Subcutaneous adipose tissue (tissue), 4 donors: ENCODE measurements around the gene SNX21. TPM values are rescaled to one million over a fixed set of nuclear protein-coding genes. Genes with fewer than 3 reads are reported as not detected.

ENCODE experiments used
- CTCF ChIP-seq: fragments of 450-650 bp; IDR thresholded peaks from one replicate; pipeline ENCODE4 v1.5.1; 2016; ENCODE audit warnings: low read depth, mild to moderate bottlenecking, control low read depth, antibody characterized with exemption, moderate library complexity
- total RNA-seq, 4 donors: library from RNA; depleted of rRNA; stranded (reverse); fragments of >200 nt; gene quantifications; one replicate each; pipeline ENCODE4 v1.1.0, GENCODE V29; 2016

Gene SNX21
- total RNA-seq, 4 donors from 2014 or later, result 31.6 to 153 (median 90.8) TPM

GRCh38 chr20:45810191-45810970, 23.2 kb upstream of the SNX21 start:
- TF ChIP-seq CTCF, result no peak

DNA sequence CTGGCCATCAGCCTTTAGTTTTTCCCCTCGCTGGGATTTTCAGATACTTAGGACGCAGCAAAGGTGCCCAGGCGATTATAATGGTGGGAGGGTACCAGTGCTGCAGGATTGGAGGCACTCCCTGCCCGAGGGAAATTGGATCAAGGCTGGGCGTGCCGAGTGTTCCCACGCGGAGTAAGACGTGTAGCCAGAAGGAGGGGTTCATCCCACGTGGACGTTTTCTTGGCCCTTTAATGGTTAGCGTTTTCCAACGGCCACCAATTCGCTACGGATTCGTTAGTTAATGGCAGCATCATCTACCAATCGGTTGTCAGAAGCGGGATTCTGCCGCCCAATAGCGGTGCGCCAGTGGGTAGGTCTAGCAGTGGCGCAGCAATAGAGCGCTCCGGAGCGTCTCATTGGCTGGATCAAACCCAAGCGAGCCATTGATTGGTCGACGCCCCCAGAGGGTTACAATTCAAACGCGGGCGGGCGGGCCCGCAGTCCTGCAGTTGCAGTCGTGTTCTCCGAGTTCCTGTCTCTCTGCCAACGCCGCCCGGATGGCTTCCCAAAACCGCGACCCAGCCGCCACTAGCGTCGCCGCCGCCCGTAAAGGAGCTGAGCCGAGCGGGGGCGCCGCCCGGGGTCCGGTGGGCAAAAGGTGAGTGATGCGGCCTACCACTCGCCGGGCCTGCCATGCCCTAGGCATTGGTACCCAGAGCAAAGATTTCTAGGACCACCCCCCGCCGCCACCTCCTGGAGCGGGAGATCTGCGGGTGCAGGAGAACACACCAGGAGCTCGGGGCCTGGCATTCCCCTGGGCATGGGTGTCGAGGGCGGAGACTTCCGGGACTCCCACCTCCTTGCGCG, 21.2 kb upstream of the SNX21 start, which contains the start of gene UBE2C:
Gene UBE2C (plus strand): TSS at position 488 of the 849 bp plus-strand sequence. CDS start 52 bp downstream, at position 540.
- no peak for TF ChIP-seq CTCF

- no peak for TF ChIP-seq CTCF
Measured at GRCh38 chr20:45813006-45813340, 20.6 kb upstream of the SNX21 start.

DNA sequence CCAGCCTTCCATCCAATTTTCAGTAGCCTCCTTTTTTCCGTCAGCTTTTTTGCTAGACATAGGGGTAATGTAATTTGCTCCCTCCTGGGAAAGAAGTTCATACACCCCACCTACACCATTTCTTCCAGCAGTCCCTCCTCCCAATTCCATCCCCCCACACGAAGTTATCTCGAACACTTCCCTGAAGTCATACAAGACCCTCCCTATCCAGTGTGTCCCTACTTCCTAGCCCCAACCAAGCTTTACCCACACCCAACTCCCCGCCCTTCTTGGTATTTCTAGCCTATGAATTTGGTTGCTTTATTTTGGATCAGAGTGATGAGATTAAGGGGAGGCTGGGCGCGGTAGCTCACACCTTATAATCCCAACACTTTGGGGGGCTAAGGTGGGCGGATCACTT, 20.1 kb upstream of the SNX21 start:
- TF ChIP-seq CTCF, result no peak

- TF ChIP-seq CTCF, result no peak
Measured at GRCh38 chr20:45814314-45814713, 19.3 kb upstream of the SNX21 start.

DNA sequence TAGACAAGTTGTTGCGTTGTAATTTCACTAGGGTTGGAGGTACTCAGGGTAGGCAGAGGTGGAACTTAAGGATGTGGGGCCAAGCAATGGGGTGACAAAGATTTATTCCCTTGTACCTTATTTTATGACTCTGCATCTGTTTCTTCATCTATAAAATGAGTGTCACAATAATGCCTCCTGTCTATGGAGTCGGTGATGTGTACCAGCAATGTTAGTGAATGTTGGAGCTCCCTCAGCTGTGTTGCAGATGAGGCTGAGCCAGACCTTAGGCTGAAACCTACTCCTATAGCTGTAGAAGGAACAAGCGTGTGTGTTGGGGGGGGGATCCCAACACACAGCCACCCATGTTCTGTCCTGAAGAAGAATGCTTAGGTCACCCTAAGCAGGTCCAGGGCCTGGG, 16.6 kb upstream of the SNX21 start:
- no peak for TF ChIP-seq CTCF

DNA sequence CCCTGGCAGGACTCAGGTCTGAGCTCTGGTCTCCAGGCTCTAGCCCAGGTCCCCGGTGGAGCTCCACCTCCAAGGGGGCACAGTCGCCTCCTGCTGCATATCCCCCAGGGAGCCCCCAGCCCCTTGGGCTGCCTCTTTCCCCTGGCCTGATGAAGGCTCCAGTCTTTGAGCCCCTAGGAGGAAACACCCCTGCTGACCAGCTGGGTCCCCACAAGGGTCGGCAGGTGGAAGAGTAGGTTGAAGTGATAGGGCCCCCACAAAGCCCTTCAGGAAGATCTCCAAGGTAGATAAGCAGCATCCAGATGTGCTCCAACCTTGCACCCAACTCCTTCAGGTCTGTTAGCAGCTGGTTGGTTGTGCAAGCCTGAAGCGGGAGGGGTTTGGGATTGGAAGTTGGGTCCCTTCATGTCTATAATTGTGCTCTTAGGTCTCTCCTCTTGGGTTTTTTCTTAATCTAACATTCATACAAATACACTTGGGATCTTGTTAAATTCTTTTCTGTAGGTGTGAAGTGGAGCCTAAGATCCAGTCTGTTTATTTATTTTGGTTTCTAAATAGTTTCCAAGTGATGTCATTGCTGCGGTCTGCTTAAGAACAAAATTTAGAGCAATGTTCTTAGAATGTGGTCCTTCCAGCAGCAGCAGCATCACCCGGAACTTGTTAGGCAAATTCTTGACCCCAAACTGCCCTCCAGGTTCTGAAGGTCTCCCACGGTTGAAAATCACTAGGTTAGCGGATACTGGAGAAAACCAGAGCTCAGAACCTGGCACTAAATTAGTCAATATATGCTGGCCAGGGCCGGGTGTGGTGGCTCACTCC, 16.0 kb upstream of the SNX21 start:
- no peak for TF ChIP-seq CTCF
